ENCODE measurements around the gene FAM13C.

- TF ChIP-seq ZC3H10 (CRISPR knock-in tag; IDR thresholded peaks at IDR 0.05) (no peak), ZFP3 (CRISPR knock-in tag; IDR thresholded peaks at IDR 0.05) (no peak), ARNTL (CRISPR knock-in tag; IDR thresholded peaks at IDR 0.05; ENCODE audit: borderline replicate concordance, low read depth) (no peak), POU6F1 (CRISPR knock-in tag; IDR thresholded peaks at IDR 0.05; ENCODE audit: borderline replicate concordance, low read depth) (no peak), ZNF8 (CRISPR knock-in tag; IDR thresholded peaks at IDR 0.05) (no peak), ZFP30 (CRISPR knock-in tag; IDR thresholded peaks at IDR 0.05) (no peak), CREB5 (CRISPR knock-in tag; IDR thresholded peaks at IDR 0.05; ENCODE audit: low read depth) (no peak), PPARA (CRISPR knock-in tag; IDR thresholded peaks at IDR 0.05; ENCODE audit: borderline replicate concordance) (no peak), ESRRG (CRISPR knock-in tag; IDR thresholded peaks at IDR 0.05) (no peak), ZNF565 (CRISPR knock-in tag; conservative IDR thresholded peaks at IDR 0.05; ENCODE audit: low read depth) (no peak), ISL1 (CRISPR knock-in tag; IDR thresholded peaks at IDR 0.05) (no peak), TSHZ2 (CRISPR knock-in tag; IDR thresholded peaks at IDR 0.05) (no peak)
- TF ChIP-seq, protein P1, sequence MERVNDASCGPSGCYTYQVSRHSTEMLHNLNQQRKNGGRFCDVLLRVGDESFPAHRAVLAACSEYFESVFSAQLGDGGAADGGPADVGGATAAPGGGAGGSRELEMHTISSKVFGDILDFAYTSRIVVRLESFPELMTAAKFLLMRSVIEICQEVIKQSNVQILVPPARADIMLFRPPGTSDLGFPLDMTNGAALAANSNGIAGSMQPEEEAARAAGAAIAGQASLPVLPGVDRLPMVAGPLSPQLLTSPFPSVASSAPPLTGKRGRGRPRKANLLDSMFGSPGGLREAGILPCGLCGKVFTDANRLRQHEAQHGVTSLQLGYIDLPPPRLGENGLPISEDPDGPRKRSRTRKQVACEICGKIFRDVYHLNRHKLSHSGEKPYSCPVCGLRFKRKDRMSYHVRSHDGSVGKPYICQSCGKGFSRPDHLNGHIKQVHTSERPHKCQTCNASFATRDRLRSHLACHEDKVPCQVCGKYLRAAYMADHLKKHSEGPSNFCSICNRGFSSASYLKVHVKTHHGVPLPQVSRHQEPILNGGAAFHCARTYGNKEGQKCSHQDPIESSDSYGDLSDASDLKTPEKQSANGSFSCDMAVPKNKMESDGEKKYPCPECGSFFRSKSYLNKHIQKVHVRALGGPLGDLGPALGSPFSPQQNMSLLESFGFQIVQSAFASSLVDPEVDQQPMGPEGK (CRISPR knock-in tag; IDR thresholded peaks at IDR 0.05; ENCODE audit: borderline replicate concordance) = no peak
Observed at GRCh38 chr10:59229441-59229840, 132.9 kb downstream of the FAM13C start.
